Loucy (cell line): ENCODE measurements around the gene PSMD14.

ENCODE experiments used
- H2AFZ ChIP-seq: fragments of 200-600 bp; sonication (generic); 2 replicates; pipeline ENCODE4 v1.6.0; 2016; ENCODE audit warnings: antibody characterized with exemption, mild to moderate bottlenecking, low read length, moderate library complexity
- H3F3A ChIP-seq: fragments of 200-600 bp; 2 replicates; pipeline ENCODE4 v1.6.0; 2016; ENCODE audit warnings: antibody characterized with exemption, low read depth, mild to moderate bottlenecking
- H3K27me3 ChIP-seq: fragments of 200-600 bp; sonication (generic); 2 replicates; pipeline ENCODE4 v1.6.1; 2014; ENCODE audit warnings: low read length, mild to moderate bottlenecking; ENCODE audit not compliant: insufficient read depth, poor library complexity, severe bottlenecking
- H3K36me3 ChIP-seq: fragments of 200-600 bp; sonication (generic); 2 replicates; pipeline ENCODE4 v1.6.1; 2016; ENCODE audit warnings: low read length; ENCODE audit not compliant: insufficient read depth
- H3K4me1 ChIP-seq: fragments of 200-600 bp; sonication (generic); 2 replicates; pipeline ENCODE4 v1.5.1; 2014; ENCODE audit warnings: low read length, mild to moderate bottlenecking; ENCODE audit not compliant: insufficient read depth, poor library complexity, severe bottlenecking
- H3K4me2 ChIP-seq: fragments of 200-600 bp; sonication (generic); 2 replicates; pipeline ENCODE4 v1.6.0; 2014; ENCODE audit warnings: antibody characterized with exemption, low read length, low read depth, mild to moderate bottlenecking; ENCODE audit not compliant: poor library complexity, severe bottlenecking
- H3K4me3 ChIP-seq: fragments of 200-600 bp; sonication (generic); 2 replicates; pipeline ENCODE4 v1.5.1; 2014; ENCODE audit warnings: low read length, mild to moderate bottlenecking, mixed read lengths; ENCODE audit not compliant: poor library complexity, severe bottlenecking
- H3K79me2 ChIP-seq: fragments of 200-600 bp; sonication (generic); 2 replicates; pipeline ENCODE4 v1.6.1; 2014; ENCODE audit warnings: low read length; ENCODE audit not compliant: insufficient read depth
- H3K9ac ChIP-seq: fragments of 200-600 bp; sonication (generic); 2 replicates; pipeline ENCODE4 v1.6.0; 2014; ENCODE audit warnings: mild to moderate bottlenecking, low read depth, low read length, moderate library complexity; ENCODE audit not compliant: poor library complexity, severe bottlenecking
- H3K9me2 ChIP-seq: fragments of 200-600 bp; sonication (generic); replicated peaks from 2 replicates; pipeline ENCODE4 v1.6.1; 2016; ENCODE audit warnings: low read depth, low read length, mixed read lengths
- H3K9me3 ChIP-seq: fragments of 200-600 bp; sonication (generic); 2 replicates; pipeline ENCODE4 v1.6.1; 2014; ENCODE audit warnings: mild to moderate bottlenecking, antibody characterized with exemption, low read length, low read depth; ENCODE audit not compliant: insufficient read depth
- H4K20me1 ChIP-seq: fragments of 200-600 bp; sonication (generic); 2 replicates; pipeline ENCODE4 v1.6.0; 2014; ENCODE audit warnings: antibody characterized with exemption, low read length, mild to moderate bottlenecking; ENCODE audit not compliant: insufficient read depth, poor library complexity, severe bottlenecking
- EZH2phosphoT487 ChIP-seq: fragments of 200-600 bp; IDR thresholded peaks from 2 replicates; pipeline ENCODE4 v1.6.1; 2018; ENCODE audit warnings: antibody characterized with exemption, mild to moderate bottlenecking, moderate library complexity, borderline replicate concordance
- TF ChIP-seq, protein P1 (sequence below): fragments of 200-600 bp; sonication (generic); conservative IDR thresholded peaks from 2 replicates; pipeline ENCODE4 v1.5.1; 2014; ENCODE audit warnings: mild to moderate bottlenecking, antibody characterized with exemption, low read length

Gene PSMD14

DNA sequence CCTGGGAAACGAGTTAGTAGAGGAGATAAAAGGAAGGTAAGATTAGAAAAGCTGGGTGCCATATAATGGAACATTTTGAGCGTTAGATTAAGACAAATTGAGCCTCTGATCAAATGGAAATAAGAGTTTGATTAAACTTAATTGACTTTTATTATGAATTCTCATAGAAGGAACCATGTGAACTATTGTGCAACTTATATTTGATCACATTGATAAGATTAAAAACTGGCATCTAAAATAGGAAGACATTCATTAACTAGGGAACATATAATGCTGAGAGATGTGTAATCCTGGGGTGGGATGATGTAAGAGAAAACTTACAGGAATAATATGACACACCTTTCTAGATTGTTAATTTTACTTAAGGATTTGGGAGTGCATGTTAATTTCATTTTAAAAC, 130.4 kb downstream of the PSMD14 start:
- H3K9ac ChIP-seq: no peak overlapping the region
- H2AFZ ChIP-seq: no peak overlapping the region
- H3K4me3 ChIP-seq: no peak overlapping the region
- no peaks in the 10 kb centered on the region for H3K9me2 ChIP-seq
- H4K20me1 ChIP-seq: no peaks in the 10 kb centered on the region
- no peak overlapping the region for H3K4me2 ChIP-seq
- H3K36me3 ChIP-seq: no peaks in the 10 kb centered on the region
- H3K79me2 ChIP-seq: no peaks in the 10 kb centered on the region
- H3K4me1 ChIP-seq: no peaks in the 10 kb centered on the region
- no peaks in the 10 kb centered on the region for H3F3A ChIP-seq
- no peaks in the 10 kb centered on the region for H3K9me3 ChIP-seq
- no peaks in the 10 kb centered on the region for H3K27me3 ChIP-seq
- TF ChIP-seq, protein P1, sequence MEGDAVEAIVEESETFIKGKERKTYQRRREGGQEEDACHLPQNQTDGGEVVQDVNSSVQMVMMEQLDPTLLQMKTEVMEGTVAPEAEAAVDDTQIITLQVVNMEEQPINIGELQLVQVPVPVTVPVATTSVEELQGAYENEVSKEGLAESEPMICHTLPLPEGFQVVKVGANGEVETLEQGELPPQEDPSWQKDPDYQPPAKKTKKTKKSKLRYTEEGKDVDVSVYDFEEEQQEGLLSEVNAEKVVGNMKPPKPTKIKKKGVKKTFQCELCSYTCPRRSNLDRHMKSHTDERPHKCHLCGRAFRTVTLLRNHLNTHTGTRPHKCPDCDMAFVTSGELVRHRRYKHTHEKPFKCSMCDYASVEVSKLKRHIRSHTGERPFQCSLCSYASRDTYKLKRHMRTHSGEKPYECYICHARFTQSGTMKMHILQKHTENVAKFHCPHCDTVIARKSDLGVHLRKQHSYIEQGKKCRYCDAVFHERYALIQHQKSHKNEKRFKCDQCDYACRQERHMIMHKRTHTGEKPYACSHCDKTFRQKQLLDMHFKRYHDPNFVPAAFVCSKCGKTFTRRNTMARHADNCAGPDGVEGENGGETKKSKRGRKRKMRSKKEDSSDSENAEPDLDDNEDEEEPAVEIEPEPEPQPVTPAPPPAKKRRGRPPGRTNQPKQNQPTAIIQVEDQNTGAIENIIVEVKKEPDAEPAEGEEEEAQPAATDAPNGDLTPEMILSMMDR: no peak

DNA sequence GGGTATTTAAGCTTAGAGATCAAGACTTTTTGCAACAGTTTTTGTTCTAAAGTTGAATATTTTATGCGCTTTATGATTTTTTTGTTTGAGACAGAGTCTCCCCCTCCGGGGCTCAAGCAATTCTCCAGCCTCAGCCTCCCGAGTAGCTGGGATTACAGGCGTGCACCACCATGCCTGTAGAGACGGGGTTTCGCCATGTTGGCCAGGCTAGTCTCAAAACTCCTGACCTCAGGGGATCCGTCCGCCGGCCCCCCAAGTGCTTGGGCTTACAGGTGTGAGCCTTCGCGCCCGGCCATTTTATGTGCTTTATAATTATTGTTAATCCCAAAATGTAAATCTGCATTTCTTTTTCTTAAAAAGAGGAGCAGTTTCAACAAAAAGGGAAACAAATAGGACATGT, 136.9 kb downstream of the PSMD14 start:
- no peaks in the 10 kb centered on the region for H3K36me3 ChIP-seq

DNA sequence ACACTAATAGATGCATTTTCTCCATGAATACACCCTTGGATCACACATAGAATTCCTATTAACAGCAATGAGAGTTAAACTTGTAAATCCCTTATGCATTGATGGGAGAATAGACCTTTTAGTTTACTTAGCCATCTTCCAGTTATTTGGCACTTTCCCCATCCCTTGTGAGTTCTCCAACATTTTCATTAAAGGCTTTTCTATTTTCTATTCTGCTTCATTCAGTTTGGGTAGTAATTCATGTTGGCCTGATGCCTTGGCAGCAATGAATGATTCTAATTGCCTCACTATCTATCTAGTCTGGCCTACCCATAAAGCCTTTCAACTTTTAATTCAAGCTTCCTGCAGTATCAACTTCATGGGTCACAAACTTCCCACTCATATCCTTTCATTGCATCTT, 140.2 kb downstream of the PSMD14 start:
- no peak for TF ChIP-seq EZH2phosphoT487
- TF ChIP-seq, protein P1: no peak
- Histone ChIP-seq H3K36me3 (no peaks in the 10 kb centered on the region), H3K4me3 (no peak overlapping the region), H3K9me3 (no peaks in the 10 kb centered on the region), H3K4me2 (no peak overlapping the region), H3K4me1 (no peaks in the 10 kb centered on the region), H4K20me1 (no peaks in the 10 kb centered on the region), H3K9me2 (no peaks in the 10 kb centered on the region), H3K9ac (no peak overlapping the region), H3K79me2 (no peaks in the 10 kb centered on the region), H2AFZ (no peak overlapping the region), H3F3A (no peaks in the 10 kb centered on the region), H3K27me3 (no peaks in the 10 kb centered on the region)

More for the DNA sequence above, 136.9 kb downstream of the PSMD14 start:
- Histone ChIP-seq H3K4me3 (no peak overlapping the region), H4K20me1 (no peaks in the 10 kb centered on the region), H3F3A (no peaks in the 10 kb centered on the region), H2AFZ (no peak overlapping the region), H3K27me3 (no peaks in the 10 kb centered on the region), H3K9me2 (no peaks in the 10 kb centered on the region), H3K4me1 (no peaks in the 10 kb centered on the region), H3K9ac (no peak overlapping the region), H3K9me3 (no peaks in the 10 kb centered on the region), H3K79me2 (no peaks in the 10 kb centered on the region), H3K4me2 (no peak overlapping the region)
- TF ChIP-seq, protein P1: no peak
- no peak for TF ChIP-seq EZH2phosphoT487
